ENCODE data around the gene HSD17B4. TPM values are rescaled to one million over a fixed set of nuclear protein-coding genes. Genes with fewer than 3 reads are reported as not detected.

HSD17B4 gene
- total and polyA plus RNA-seq, 9 of the 15 experiments (the other 6 are each of a cell fraction or from before 2014, with no cell fraction given): 50.6 to 187 (median 94.6) TPM

DNA sequence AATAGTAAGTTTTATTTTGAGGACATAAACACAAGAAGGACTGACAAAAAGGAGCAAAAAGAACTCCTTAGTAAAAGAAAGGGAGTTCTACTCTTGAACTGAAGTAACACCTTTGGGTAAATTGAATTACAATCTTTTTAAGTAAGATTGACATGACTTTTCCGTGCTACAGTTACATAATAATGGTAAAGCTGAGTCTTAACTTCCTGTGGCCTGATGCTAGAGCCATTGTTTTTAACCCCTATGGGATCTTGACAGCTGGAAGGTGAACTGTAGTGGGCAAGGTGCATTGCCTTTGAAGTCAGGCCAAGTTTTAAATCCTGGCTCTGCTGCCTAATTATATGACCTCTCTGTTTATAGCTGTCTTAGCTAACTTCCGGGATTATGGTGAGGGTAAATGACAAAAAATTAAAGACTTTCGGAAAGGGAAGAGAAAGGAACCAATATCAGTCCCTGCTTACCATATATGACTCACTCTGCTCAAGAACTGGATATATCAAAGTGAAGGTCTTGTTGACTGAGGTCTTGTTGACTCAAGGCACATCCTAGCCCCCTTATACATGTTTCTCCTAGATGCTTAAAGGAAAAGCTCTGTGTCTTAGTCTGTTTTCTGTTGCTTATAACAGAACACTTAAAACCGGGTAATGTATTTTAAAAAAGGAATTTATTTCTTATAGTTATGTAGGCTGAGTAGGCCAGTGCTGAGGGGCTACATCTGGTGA is 6.8 kb downstream of the HSD17B4 start:
- Histone ChIP-seq H3K4me3 (no peak overlapping the region), H3K36me3 (ENCODE audit: control insufficient read depth, insufficient read depth, low read length) (peaks cover 5% of the 10 kb centered on the region; the same call in 2 of the 3 replicates), H3K9ac (ENCODE audit: insufficient read depth in 1 of 2, low read depth in 2 of 2, low read length in 2 of 2) (no peak overlapping the region), H3K27ac (ENCODE audit: extremely low read depth, low read depth, low read length) (no peak overlapping the region), H3K9me1 (ENCODE audit: control insufficient read depth, insufficient read depth, low read length) (no peaks in the 10 kb centered on the region), H4K20me1 (replicated peaks; ENCODE audit: control insufficient read depth, insufficient read depth, low read length) (no peaks in the 10 kb centered on the region), H2AFZ (ENCODE audit: low read depth, low read length) (no peak overlapping the region), H3K4me2 (ENCODE audit: insufficient read depth, low read length) (no peak overlapping the region), H3K27me3 (ENCODE audit: control insufficient read depth in 2 of 2, insufficient read depth in 2 of 2, low read length in 2 of 2) (no peaks in the 10 kb centered on the region), H3K9me3 (replicated peaks; ENCODE audit: control insufficient read depth, insufficient read depth, low read depth, low read length) (no peaks in the 10 kb centered on the region), H3K79me2 (ENCODE audit: control insufficient read depth, insufficient read depth, low read length) (0 out of 3 replicates have a peak, but pooled peaks cover 2% of the 10 kb centered on the region), H3K4me1 (replicated peaks in 1 of 2; ENCODE audit: control insufficient read depth in 2 of 2, insufficient read depth in 2 of 2, low read length in 2 of 2) (no peaks in the 10 kb centered on the region)
- ATAC-seq (no peak), DNase-seq (ENCODE audit: extremely low read depth in 1 of 4, low spot score in 3 of 4) (no peak), FAIRE-seq (no peak)
- in situ Hi-C loops (cut with MboI): no loop called here
- no TSS peak for BruUV-seq (replicated peaks)
- ChIA-PET POLR2A (no interaction called here), CTCF (ENCODE audit: low intra/inter-chr PET ratio) (no interaction called here)
- 72% methylated on average over 4 of the region's 4 CpGs for WGBS (ENCODE audit: insufficient coverage, low coverage, missing lambda C conversion rate)
- TF ChIP-seq U2AF1 (optimal IDR thresholded peaks at IDR 0.05; ENCODE audit: low read depth, low read length) (no peak), HDAC1 (IDR thresholded peaks at IDR 0.05) (no peak)
- intact Hi-C loops (cut with micrococcal nuclease): no loop called here

DNA sequence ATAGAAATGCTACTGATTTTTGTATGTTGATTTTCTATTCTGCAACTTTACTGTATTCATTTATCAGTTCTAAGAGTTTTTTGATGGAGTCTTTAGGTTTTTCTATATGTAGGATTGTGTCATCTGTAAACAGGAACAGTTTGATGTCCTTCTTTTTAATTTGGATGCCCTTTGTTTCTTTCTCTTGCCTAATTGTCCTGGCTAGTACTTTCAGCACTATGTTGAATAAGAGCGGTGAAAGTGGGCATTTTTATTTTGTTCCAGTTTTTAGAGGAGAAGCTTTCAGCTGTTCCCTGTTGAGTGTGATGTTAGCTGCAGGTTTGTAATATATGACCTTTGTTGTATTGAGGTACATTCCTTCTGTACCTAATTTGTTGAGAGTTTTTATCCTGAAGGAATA is 13.3 kb downstream of the HSD17B4 start:
- Histone ChIP-seq H3K27me3 (ENCODE audit: control insufficient read depth in 2 of 2, insufficient read depth in 2 of 2, low read length in 2 of 2) (no peaks in the 10 kb centered on the region), H3K79me2 (ENCODE audit: control insufficient read depth, insufficient read depth, low read length) (peaks cover 3% of the 10 kb centered on the region; the same call in 1 of the 3 replicates), H3K4me2 (ENCODE audit: insufficient read depth, low read length) (no peak overlapping the region), H3K4me3 (no peak overlapping the region), H3K9ac (ENCODE audit: insufficient read depth in 1 of 2, low read depth in 2 of 2, low read length in 2 of 2) (no peak overlapping the region), H3K9me1 (ENCODE audit: control insufficient read depth, insufficient read depth, low read length) (no peaks in the 10 kb centered on the region), H3K4me1 (replicated peaks in 1 of 2; ENCODE audit: control insufficient read depth in 2 of 2, insufficient read depth in 2 of 2, low read length in 2 of 2) (no peaks in the 10 kb centered on the region), H2AFZ (ENCODE audit: low read depth, low read length) (no peak overlapping the region), H3K27ac (ENCODE audit: extremely low read depth, low read depth, low read length) (no peak overlapping the region), H3K36me3 (ENCODE audit: control insufficient read depth, insufficient read depth, low read length) (no peaks in the 10 kb centered on the region; the same call in 2 of the 3 replicates), H4K20me1 (replicated peaks; ENCODE audit: control insufficient read depth, insufficient read depth, low read length) (no peaks in the 10 kb centered on the region), H3K9me3 (replicated peaks; ENCODE audit: control insufficient read depth, insufficient read depth, low read depth, low read length) (no peaks in the 10 kb centered on the region)
- DNase-seq (ENCODE audit: extremely low read depth in 1 of 4, low spot score in 3 of 4): no peak
- BruUV-seq (replicated peaks): no TSS peak
- TF ChIP-seq ZFP30 (CRISPR knock-in tag; IDR thresholded peaks at IDR 0.05; ENCODE audit: borderline replicate concordance) (no peak), HSF4 (CRISPR knock-in tag; IDR thresholded peaks at IDR 0.05; ENCODE audit: borderline replicate concordance) (no peak), ETV5 (CRISPR knock-in tag; IDR thresholded peaks at IDR 0.05; ENCODE audit: low read depth) (no peak), PHF8 (IDR thresholded peaks at IDR 0.05; ENCODE audit: borderline replicate concordance, low read length) (no peak), HMG20A (CRISPR knock-in tag; conservative IDR thresholded peaks at IDR 0.05) (no peak), ZFP36 (IDR thresholded peaks at IDR 0.05; ENCODE audit: low read depth, low read length, partially characterized antibody) (no peak), ADNP (tag; IDR thresholded peaks at IDR 0.05) (no peak)
- TF ChIP-seq, protein P1, sequence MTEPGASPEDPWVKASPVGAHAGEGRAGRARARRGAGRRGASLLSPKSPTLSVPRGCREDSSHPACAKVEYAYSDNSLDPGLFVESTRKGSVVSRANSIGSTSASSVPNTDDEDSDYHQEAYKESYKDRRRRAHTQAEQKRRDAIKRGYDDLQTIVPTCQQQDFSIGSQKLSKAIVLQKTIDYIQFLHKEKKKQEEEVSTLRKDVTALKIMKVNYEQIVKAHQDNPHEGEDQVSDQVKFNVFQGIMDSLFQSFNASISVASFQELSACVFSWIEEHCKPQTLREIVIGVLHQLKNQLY (CRISPR knock-in tag; conservative IDR thresholded peaks at IDR 0.05): no peak
- TF ChIP-seq, protein P2, sequence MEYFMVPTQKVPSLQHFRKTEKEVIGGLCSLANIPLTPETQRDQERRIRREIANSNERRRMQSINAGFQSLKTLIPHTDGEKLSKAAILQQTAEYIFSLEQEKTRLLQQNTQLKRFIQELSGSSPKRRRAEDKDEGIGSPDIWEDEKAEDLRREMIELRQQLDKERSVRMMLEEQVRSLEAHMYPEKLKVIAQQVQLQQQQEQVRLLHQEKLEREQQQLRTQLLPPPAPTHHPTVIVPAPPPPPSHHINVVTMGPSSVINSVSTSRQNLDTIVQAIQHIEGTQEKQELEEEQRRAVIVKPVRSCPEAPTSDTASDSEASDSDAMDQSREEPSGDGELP (CRISPR knock-in tag; IDR thresholded peaks at IDR 0.05; ENCODE audit: borderline replicate concordance): no peak
- ChIA-PET CTCF (ENCODE audit: low intra/inter-chr PET ratio) (no interaction called here), POLR2A (no interaction called here)
- in situ Hi-C loops (cut with MboI) (no loop called here), intact Hi-C loops (cut with micrococcal nuclease) (no loop called here)
- 86% methylated on average over 1 of the region's 1 CpG for WGBS (ENCODE audit: insufficient coverage, low coverage, missing lambda C conversion rate)
- FAIRE-seq: no peak
- no peak for ATAC-seq
